ENCODE measurements around the gene CFAP77.

CFAP77 gene

DNA sequence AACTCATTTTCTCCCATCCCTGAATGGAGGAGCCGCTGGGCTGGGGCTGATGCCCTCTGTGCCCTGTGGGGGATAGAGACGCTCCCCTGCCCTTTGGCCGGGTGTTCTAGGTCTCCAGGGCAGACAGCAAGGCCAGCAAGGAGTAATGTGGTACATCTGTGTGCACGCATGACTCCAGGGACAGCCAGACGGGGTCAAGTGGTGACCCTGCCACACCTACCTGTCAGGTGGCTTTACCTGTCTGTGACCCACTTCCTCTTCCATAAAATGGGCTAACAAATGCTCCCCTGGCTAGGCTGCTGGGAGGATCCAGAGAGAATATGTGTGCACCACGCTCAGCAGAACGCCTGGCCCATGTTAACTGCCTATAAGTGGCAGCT lies 137.0 kb downstream of the CFAP77 start:
- H3K4me3 ChIP-seq (replicated peaks; ENCODE audit: low read depth, low read length): no peak overlapping the region
- DNase-seq (ENCODE audit: low read depth): no peak
- TF ChIP-seq, protein P1, sequence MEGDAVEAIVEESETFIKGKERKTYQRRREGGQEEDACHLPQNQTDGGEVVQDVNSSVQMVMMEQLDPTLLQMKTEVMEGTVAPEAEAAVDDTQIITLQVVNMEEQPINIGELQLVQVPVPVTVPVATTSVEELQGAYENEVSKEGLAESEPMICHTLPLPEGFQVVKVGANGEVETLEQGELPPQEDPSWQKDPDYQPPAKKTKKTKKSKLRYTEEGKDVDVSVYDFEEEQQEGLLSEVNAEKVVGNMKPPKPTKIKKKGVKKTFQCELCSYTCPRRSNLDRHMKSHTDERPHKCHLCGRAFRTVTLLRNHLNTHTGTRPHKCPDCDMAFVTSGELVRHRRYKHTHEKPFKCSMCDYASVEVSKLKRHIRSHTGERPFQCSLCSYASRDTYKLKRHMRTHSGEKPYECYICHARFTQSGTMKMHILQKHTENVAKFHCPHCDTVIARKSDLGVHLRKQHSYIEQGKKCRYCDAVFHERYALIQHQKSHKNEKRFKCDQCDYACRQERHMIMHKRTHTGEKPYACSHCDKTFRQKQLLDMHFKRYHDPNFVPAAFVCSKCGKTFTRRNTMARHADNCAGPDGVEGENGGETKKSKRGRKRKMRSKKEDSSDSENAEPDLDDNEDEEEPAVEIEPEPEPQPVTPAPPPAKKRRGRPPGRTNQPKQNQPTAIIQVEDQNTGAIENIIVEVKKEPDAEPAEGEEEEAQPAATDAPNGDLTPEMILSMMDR (IDR thresholded peaks at IDR 0.05; ENCODE audit: low read length, missing control alignments): no peak

DNA sequence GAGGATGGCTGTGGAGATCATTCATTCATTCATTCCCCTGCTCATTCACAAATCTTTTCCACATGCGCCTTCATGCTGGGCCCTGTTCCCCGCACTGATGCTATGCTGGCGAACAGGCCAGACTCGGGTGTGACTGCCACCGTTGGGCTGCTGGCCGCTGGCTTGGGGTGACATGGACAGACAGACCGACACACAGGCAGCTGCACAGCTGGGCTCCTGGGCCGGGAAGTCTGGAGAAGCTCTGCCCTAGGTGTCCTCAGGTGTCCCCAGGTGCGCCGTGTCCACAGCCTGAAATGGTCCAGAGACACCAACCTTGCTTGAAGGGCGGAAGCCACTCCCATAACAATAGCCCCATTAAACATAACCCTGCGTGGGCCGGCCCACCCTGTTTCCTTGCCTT lies 137.4 kb downstream of the CFAP77 start:
- TF ChIP-seq, protein P1 (IDR thresholded peaks at IDR 0.05; ENCODE audit: low read length, missing control alignments): no peak

DNA sequence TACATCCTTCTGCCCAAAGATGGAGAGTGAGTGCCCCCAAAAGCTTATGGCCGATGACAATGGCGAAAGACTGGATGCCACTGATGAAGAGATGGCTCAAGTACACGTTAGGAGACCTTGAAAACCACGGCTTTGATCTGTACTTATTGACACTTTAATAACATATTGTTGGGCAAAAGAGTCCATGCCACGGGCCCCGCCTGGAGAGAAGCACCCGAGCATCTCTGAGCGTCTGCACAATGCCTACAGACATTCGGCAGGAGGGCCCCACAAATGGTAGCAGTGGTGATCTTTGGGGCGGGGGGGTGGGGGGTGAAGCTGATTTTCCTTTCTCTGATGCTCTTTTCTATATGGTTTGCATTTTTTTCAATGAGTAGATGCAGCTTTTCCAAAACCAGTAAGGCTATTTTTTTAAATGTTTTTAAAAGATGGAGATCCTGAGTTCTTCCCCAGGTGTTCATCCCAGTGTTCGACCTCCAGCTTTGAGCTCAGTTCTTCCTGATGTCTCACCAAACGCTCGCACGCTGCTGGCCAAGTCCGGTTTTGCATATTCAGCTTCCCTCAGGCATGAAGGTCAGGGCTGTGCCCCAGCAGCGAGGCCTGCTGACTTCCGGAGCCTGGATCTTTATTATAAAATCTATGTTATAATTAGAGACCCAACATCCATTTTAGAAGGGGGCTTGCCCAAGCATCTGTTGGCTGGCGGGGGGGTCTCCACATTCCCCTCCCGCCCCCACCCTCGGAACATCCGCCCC lies 138.1 kb downstream of the CFAP77 start:
- no peak for DNase-seq (ENCODE audit: low read depth)
- H3K4me3 ChIP-seq (replicated peaks; ENCODE audit: low read depth, low read length): no peak overlapping the region
- TF ChIP-seq, protein P1 (IDR thresholded peaks at IDR 0.05; ENCODE audit: low read length, missing control alignments): no peak

More for the DNA sequence above, 137.4 kb downstream of the CFAP77 start:
- H3K4me3 ChIP-seq (replicated peaks; ENCODE audit: low read depth, low read length): no peak overlapping the region
- DNase-seq (ENCODE audit: low read depth): no peak

DNA sequence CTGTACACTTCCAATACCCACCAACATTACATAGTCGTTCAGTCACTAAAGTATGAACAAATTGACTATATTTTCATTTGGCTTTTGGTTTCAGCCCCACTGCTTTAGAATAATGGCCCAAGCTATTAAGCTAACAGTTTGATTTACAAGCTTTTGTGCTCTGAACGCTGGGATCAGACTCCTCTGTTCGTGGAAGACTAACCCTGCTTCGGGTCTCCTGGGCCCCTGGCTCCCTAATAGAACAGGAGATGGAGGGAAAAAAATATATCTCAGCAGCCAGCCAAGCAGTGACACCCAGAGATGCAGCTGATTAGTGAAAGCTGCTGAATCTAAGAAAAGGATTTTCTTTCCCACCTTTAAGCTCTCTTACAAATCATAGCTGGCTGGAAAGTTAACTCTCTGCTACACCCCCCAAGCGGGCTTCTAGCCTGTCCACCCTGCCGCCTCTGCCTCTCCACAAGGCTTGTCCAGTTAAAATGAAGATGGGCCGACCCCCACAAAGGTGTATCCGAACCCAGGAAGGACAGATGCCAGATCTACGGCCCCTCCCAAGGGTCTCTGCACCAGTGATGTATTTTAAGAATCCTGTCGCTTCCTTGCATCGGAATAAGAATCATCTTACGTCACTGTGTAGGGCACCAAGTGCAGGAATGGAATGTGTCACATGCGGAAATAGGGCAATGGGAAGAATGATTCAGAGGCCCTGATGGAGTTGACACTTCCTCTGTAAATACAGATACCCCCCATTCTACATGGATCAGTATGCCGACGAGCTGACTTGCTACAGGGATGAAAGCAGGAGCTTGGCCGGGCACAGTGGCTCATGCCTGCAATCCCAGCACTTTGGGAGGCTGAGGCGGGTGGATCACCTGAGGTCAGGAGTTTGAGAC lies 139.0 kb downstream of the CFAP77 start:
- TF ChIP-seq, protein P1 (IDR thresholded peaks at IDR 0.05; ENCODE audit: low read length, missing control alignments): no peak
- peak; percentile 14 for DNase-seq (ENCODE audit: low read depth)
- H3K4me3 ChIP-seq (replicated peaks; ENCODE audit: low read depth, low read length): no peak overlapping the region

DNA sequence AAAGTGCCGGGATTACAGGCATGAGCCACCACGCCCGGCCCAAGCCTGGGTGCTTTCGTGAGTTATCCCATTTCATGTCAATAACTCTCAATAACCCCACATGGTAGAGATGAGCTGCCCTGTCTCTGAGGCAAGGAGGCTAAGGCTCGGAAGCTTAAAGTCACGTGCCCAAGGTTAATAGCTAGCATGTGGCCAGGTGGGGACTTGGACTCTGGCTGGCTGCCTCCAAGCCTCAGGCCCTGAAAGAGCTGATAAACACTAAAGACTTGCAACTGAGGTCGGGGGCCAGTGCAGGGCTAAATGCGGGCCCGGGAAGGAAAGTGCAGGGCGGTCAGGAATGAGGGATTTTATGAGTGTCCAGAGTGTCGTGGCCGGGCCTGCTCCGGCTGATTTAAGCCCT lies 141.5 kb downstream of the CFAP77 start:
- TF ChIP-seq, protein P1 (IDR thresholded peaks at IDR 0.05; ENCODE audit: low read length, missing control alignments): no peak
- DNase-seq (ENCODE audit: low read depth): no peak
- H3K4me3 ChIP-seq (replicated peaks; ENCODE audit: low read depth, low read length): no peak overlapping the region

DNA sequence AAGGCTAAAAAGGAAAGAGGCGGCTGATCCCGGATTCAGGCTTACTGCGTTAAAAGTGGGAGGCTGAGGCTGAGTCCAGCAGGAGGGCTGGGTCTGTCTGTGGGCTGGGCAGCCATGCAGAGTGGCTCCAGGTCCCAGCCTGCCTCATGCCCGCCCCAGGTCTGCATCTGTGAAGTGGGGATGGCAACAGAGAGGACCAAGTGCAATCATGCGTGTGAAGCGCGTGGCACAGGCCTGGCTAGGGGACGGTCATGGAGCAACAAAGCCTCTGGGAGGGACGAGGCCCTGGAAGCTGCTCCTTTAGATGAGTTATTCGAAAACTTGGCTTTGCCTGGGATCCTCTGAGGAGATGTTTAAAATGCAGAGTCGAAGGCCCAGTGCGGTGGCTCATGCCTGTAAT lies 142.0 kb downstream of the CFAP77 start:
- DNase-seq (ENCODE audit: low read depth): no peak
- no peak overlapping the region for H3K4me3 ChIP-seq (replicated peaks; ENCODE audit: low read depth, low read length)
- TF ChIP-seq, protein P1 (IDR thresholded peaks at IDR 0.05; ENCODE audit: low read length, missing control alignments): no peak
